Tibial nerve (tissue), 3 donors: ENCODE data around the gene UQCC3.

Experiments
- POLR2A ChIP-seq, 2 donors: fragments of 450-650 bp; IDR thresholded peaks; one replicate each; pipeline ENCODE4 v1.6.1; 2017; ENCODE audit warnings: antibody characterized with exemption in 2 of 2, mild to moderate bottlenecking in 2 of 2, moderate library complexity in 2 of 2
- TF ChIP-seq, protein P1 (sequence below), 5 experiments: fragments of 200-600 bp in 3 of 5; fragments of 450-650 bp in 2 of 5; sonication (generic) in 3 of 5; IDR thresholded peaks; one replicate each; pipeline ENCODE4 v1.5.1; 2016 to 2019; ENCODE audit warnings: antibody characterized with exemption in 5 of 5, mild to moderate bottlenecking in 3 of 5, moderate library complexity in 2 of 5

DNA sequence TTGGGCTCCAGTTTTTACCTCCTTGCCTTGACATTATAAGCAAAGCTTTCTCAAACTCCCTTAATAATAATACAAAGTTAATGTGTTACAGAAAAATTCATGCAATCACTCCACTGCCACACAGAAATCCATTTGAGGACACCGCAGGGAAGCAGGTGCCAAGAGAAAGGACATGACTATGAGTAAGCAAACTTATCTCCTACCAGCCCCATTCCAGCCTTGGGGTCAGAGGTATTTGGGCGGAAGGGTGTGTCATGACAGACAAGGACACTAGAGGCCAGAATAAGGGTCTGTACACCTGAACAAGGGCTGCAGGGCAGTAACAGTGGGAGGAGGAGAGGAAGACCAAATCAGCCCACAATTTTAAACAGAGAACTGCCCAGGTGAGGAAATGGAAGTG lies 41.9 kb downstream of the UQCC3 start:
- TF ChIP-seq, protein P1, sequence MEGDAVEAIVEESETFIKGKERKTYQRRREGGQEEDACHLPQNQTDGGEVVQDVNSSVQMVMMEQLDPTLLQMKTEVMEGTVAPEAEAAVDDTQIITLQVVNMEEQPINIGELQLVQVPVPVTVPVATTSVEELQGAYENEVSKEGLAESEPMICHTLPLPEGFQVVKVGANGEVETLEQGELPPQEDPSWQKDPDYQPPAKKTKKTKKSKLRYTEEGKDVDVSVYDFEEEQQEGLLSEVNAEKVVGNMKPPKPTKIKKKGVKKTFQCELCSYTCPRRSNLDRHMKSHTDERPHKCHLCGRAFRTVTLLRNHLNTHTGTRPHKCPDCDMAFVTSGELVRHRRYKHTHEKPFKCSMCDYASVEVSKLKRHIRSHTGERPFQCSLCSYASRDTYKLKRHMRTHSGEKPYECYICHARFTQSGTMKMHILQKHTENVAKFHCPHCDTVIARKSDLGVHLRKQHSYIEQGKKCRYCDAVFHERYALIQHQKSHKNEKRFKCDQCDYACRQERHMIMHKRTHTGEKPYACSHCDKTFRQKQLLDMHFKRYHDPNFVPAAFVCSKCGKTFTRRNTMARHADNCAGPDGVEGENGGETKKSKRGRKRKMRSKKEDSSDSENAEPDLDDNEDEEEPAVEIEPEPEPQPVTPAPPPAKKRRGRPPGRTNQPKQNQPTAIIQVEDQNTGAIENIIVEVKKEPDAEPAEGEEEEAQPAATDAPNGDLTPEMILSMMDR (IDR thresholded peaks at IDR 0.05), result no peak
- no peak for TF ChIP-seq POLR2A (IDR thresholded peaks at IDR 0.05)
